ENCODE results near the gene CNTNAP2.

- no peak for TF ChIP-seq CTCF (IDR thresholded peaks at IDR 0.05)
- no peak for TF ChIP-seq POLR2A (IDR thresholded peaks at IDR 0.05)
- no peak for TF ChIP-seq POLR2AphosphoS5 (IDR thresholded peaks at IDR 0.05; ENCODE audit: insufficient read depth in 1 of 2, low read depth in 1 of 2)
These were observed 1944.1 kb downstream of the CNTNAP2 start for GRCh38 chr7:148060724-148061123.
